Kidney (tissue), 14 donors: ENCODE measurements around the gene ADAMTS6. TPM values are rescaled to one million over a fixed set of nuclear protein-coding genes. Genes with fewer than 3 reads are reported as not detected.
"Not testable (repeated sequence)": the region's sequence is repeated elsewhere in the genome, so short reads cannot be mapped to it uniquely, and the experiment has no call there.

Experiments used
- DNase-seq, 5 donors: peaks; one replicate each; pipeline ENCODE4 v3.0.0-alpha.2; 2013 to 2020
- FAIRE-seq: peaks from 2 replicates; lab custom pipeline; 2012; peaks lifted over from hg19 to GRCh38; lab: Jason Lieb, UNC
- H3K27ac ChIP-seq, 2 donors: one replicate each; pipeline ENCODE4 v1.7.0; 2013; ENCODE audit warnings: low read depth in 2 of 2, low read length in 2 of 2, inconsistent platforms in 1 of 2
- H3K27me3 ChIP-seq: one replicate; pipeline ENCODE4 v1.7.1; 2013; ENCODE audit warnings: low read length, inconsistent platforms; ENCODE audit not compliant: control insufficient read depth, insufficient read depth
- H3K36me3 ChIP-seq, 3 donors: one replicate each; pipeline versions ENCODE4 v1.7.0 to v1.7.1; 2013; ENCODE audit warnings: low read length in 3 of 3, control low read depth in 1 of 3, inconsistent platforms in 1 of 3; ENCODE audit not compliant: insufficient read depth in 3 of 3, control insufficient read depth in 2 of 3
- H3K4me1 ChIP-seq, 3 donors: one replicate each; pipeline versions ENCODE4 v1.7.0 to v1.7.1; 2013; ENCODE audit warnings: low read length in 3 of 3, inconsistent platforms in 1 of 3, low read depth in 1 of 3; ENCODE audit not compliant: control insufficient read depth in 2 of 3, insufficient read depth in 2 of 3
- H3K4me3 ChIP-seq, 3 donors: one replicate each; pipeline versions ENCODE4 v1.7.0 to v1.8.1; 2013; ENCODE audit warnings: low read length in 3 of 3, control low read depth in 1 of 3, inconsistent platforms in 1 of 3
- H3K9ac ChIP-seq, 3 donors: one replicate each; pipeline versions ENCODE4 v1.7.0 to v1.7.1; 2013; ENCODE audit warnings: low read length in 3 of 3, control low read depth in 1 of 3, inconsistent platforms in 1 of 3
- H3K9me3 ChIP-seq, 3 donors: one replicate each; pipeline versions ENCODE4 v1.7.0 to v1.7.1; 2013; ENCODE audit warnings: low read length in 3 of 3, control low read depth in 1 of 3, inconsistent platforms in 1 of 3; ENCODE audit not compliant: control insufficient read depth in 2 of 3, insufficient read depth in 1 of 3
- CTCF ChIP-seq: IDR thresholded peaks from 3 replicates; pipeline ENCODE4 v1.5.1; 2012; ENCODE audit warnings: mild to moderate bottlenecking, moderate library complexity, borderline replicate concordance; ENCODE audit not compliant: insufficient read depth; ENCODE audit errors: extremely low read depth
- intact Hi-C: fragments of 100-400 bp; cut with DNase I; formaldehyde crosslinking; loops from one replicate; pipeline ENCODE4 v1.11.1; 2022
- polyA plus RNA-seq: library from polyadenylated mRNA; stranded (reverse); fragments of 350-450 nt; fragmentation: Illumina TruSeq; extraction: RNeasy Lipid Tissue Mini Kit (QIAGEN cat#74804); gene quantifications from one replicate; pipeline ENCODE4 v1.2.3, GENCODE V29; 2014; ENCODE audit warnings: low read depth, low replicate concordance; ENCODE audit not compliant: insufficient read depth
- total RNA-seq: library from RNA; stranded (reverse); fragmentation: NEBNext Ultra II Directional; extraction: Animal tissue kit (Norgen Biotek cat#: 25700); gene quantifications from one replicate; pipeline ENCODE4 v1.2.1, GENCODE V29; 2021
- donor health status: control.
- donor health status: control.
- donor health status: control.
- donor health status: control.
- donor health status: control.
- donor health status: DM: yes; HTN: yes; CAD: no.
- donor health status: Normal renal cell carcinoma (clear cell type).

The ADAMTS6 gene
- total and polyA plus RNA-seq, 2 donors from 2014 or later: 0.32 to 6.7 TPM

- FAIRE-seq (no peak), DNase-seq (no peak)
- H3K4me1 ChIP-seq: no peaks in the 10 kb centered on the region
- H3K9ac ChIP-seq: no peak overlapping the region
- H3K36me3 ChIP-seq: no peaks in the 10 kb centered on the region
- no peaks in the 10 kb centered on the region for H3K9me3 ChIP-seq
- intact Hi-C loops: no loop called here
- no peak overlapping the region for H3K27ac ChIP-seq
- H3K27me3 ChIP-seq: no peaks in the 10 kb centered on the region
- H3K4me3 ChIP-seq: no peak overlapping the region
- TF ChIP-seq CTCF: no peak
Measured at GRCh38 chr5:65326922-65327321, 154.8 kb downstream of the ADAMTS6 start.

GRCh38 chr5:65324226-65324625 is 157.5 kb downstream of the ADAMTS6 start:
- Histone ChIP-seq H3K36me3 (no peaks in the 10 kb centered on the region), H3K27me3 (no peaks in the 10 kb centered on the region), H3K27ac (no peak overlapping the region), H3K4me3 (no peak overlapping the region), H3K9ac (no peak overlapping the region), H3K4me1 (no peaks in the 10 kb centered on the region), H3K9me3 (no peaks in the 10 kb centered on the region)
- TF ChIP-seq CTCF: no peak
- intact Hi-C loops: no loop called here
- DNase-seq (no peak), FAIRE-seq (peak; percentile 65)

- H3K27me3 ChIP-seq, H3K27ac ChIP-seq, DNase-seq, H3K4me3 ChIP-seq, H3K9ac ChIP-seq, FAIRE-seq, H3K9me3 ChIP-seq, intact Hi-C loops, H3K4me1 ChIP-seq, H3K36me3 ChIP-seq: not testable (repeated sequence)
Measured at GRCh38 chr5:65320704-65321103, 161.0 kb downstream of the ADAMTS6 start.

DNA sequence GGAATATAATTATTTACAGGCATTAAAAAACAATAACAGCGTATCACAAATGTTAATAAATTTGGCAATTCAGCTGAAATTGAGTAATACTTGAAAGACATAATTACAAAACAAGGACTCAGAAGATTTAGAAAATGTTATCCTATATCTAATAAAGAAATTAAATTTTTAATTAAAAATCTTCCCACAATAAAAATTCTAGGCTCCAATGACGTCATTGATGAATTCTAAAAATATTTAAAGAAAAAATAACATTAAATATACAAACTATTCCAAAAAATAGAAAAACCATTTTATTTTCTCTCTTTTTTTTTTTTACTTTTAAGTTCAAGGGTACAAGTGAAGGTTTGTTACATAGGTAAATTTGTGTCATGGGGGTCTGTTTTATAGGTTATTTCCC is 161.5 kb downstream of the ADAMTS6 start:
- no peaks in the 10 kb centered on the region for H3K9me3 ChIP-seq
- H3K4me1 ChIP-seq: no peaks in the 10 kb centered on the region
- H3K4me3 ChIP-seq: no peak overlapping the region
- no peaks in the 10 kb centered on the region for H3K36me3 ChIP-seq
- intact Hi-C loops: no loop called here
- H3K27ac ChIP-seq: no peak overlapping the region
- no peak for DNase-seq
- no peak for TF ChIP-seq CTCF
- FAIRE-seq: peak; percentile 58
- no peaks in the 10 kb centered on the region for H3K27me3 ChIP-seq
- no peak overlapping the region for H3K9ac ChIP-seq
